Mesenchymal stem cell (in vitro differentiated cells and primary cell): ENCODE results near the gene ADAM12.

Source experiments
- DNase-seq: peaks from one replicate; pipeline ENCODE4 v3.0.0-alpha.2; 2013
- H2AFZ ChIP-seq: one replicate; pipeline ENCODE4 v1.6.1; 2013; ENCODE audit warnings: low read depth, mild to moderate bottlenecking, control low read depth, inconsistent platforms, low read length, moderate library complexity
- H2AK5ac ChIP-seq: 2 replicates; pipeline ENCODE4 v1.6.1; 2013; ENCODE audit warnings: low read length, moderate library complexity, mild to moderate bottlenecking, inconsistent platforms; ENCODE audit not compliant: severe bottlenecking
- H2BK120ac ChIP-seq: one replicate; pipeline ENCODE4 v1.6.1; 2013; ENCODE audit warnings: low read depth, mild to moderate bottlenecking, inconsistent platforms, low read length, moderate library complexity
- H2BK12ac ChIP-seq, 2 experiments: one replicate each; pipeline ENCODE4 v1.6.1; 2013; ENCODE audit warnings: inconsistent platforms in 2 of 2, low read length in 2 of 2, mild to moderate bottlenecking in 2 of 2, moderate library complexity in 2 of 2, control low read depth in 1 of 2
- H2BK15ac ChIP-seq: one replicate; pipeline ENCODE4 v1.6.1; 2013; ENCODE audit warnings: mild to moderate bottlenecking, low read depth, inconsistent platforms; ENCODE audit not compliant: poor library complexity, severe bottlenecking
- H2BK5ac ChIP-seq: 2 replicates; pipeline ENCODE4 v1.6.1; 2013; ENCODE audit warnings: low read depth, mild to moderate bottlenecking, low read length, control low read depth, inconsistent platforms; ENCODE audit not compliant: poor library complexity, severe bottlenecking
- H3K14ac ChIP-seq, 2 experiments: one replicate each; pipeline ENCODE4 v1.6.1; 2013; ENCODE audit warnings: inconsistent platforms in 2 of 2, low read length in 2 of 2, control low read depth in 1 of 2, mild to moderate bottlenecking in 1 of 2, moderate library complexity in 1 of 2
- H3K18ac ChIP-seq, 2 experiments: one replicate each; pipeline ENCODE4 v1.6.1; 2013; ENCODE audit warnings: inconsistent platforms in 2 of 2, low read length in 2 of 2, control low read depth in 1 of 2, low read depth in 1 of 2, mild to moderate bottlenecking in 1 of 2
- H3K23ac ChIP-seq, 2 experiments: one replicate each; pipeline ENCODE4 v1.6.1; 2013; ENCODE audit warnings: inconsistent platforms in 2 of 2, low read length in 2 of 2, mild to moderate bottlenecking in 2 of 2, moderate library complexity in 2 of 2, control low read depth in 1 of 2
- H3K27ac ChIP-seq: 2 replicates; pipeline ENCODE4 v1.5.1; 2013; ENCODE audit warnings: mild to moderate bottlenecking, moderate library complexity, low read length, control low read depth, inconsistent platforms; ENCODE audit not compliant: poor library complexity, severe bottlenecking
- H3K27me3 ChIP-seq, 2 experiments: 2 replicates each; pipeline versions ENCODE4 v1.6.1 to v1.7.0; 2013; ENCODE audit warnings: low read length in 2 of 2, mild to moderate bottlenecking in 2 of 2, moderate library complexity in 2 of 2, control low read depth in 1 of 2, inconsistent platforms in 1 of 2; ENCODE audit not compliant: control insufficient read depth in 1 of 2, insufficient read depth in 1 of 2
- H3K36me3 ChIP-seq, 2 experiments: 2 replicates each; pipeline versions ENCODE4 v1.6.1 to v1.7.0; 2013; ENCODE audit warnings: low read length in 2 of 2, control low read depth in 1 of 2, inconsistent platforms in 1 of 2, low read depth in 1 of 2, mild to moderate bottlenecking in 1 of 2; ENCODE audit not compliant: insufficient read depth in 2 of 2, control insufficient read depth in 1 of 2
- H3K4ac ChIP-seq, 2 experiments: one replicate each; pipeline ENCODE4 v1.6.1; 2013; ENCODE audit warnings: inconsistent platforms in 2 of 2, low read length in 2 of 2, mild to moderate bottlenecking in 2 of 2, moderate library complexity in 2 of 2, control low read depth in 1 of 2, low read depth in 1 of 2
- H3K4me1 ChIP-seq: 2 replicates; pipeline ENCODE4 v1.6.1; 2013; ENCODE audit warnings: low read depth, low read length, control low read depth; ENCODE audit not compliant: control insufficient read depth, insufficient read depth
- H3K4me2 ChIP-seq: 2 replicates; pipeline ENCODE4 v1.6.1; 2013; ENCODE audit warnings: low read length, mild to moderate bottlenecking, inconsistent platforms; ENCODE audit not compliant: poor library complexity, severe bottlenecking
- H3K4me3 ChIP-seq, 2 experiments: 2 replicates each; pipeline versions ENCODE4 v1.5.1 to v1.7.0; 2013; ENCODE audit warnings: low read length in 2 of 2, mild to moderate bottlenecking in 2 of 2, control low read depth in 1 of 2, low read depth in 1 of 2; ENCODE audit not compliant: insufficient read depth in 1 of 2
- H3K79me1 ChIP-seq: replicated peaks from 2 replicates; pipeline ENCODE4 v1.6.1; 2013; ENCODE audit warnings: mild to moderate bottlenecking, control low read depth, low read length, inconsistent platforms; ENCODE audit not compliant: poor library complexity, severe bottlenecking
- H3K9ac ChIP-seq: 2 replicates; pipeline ENCODE4 v1.7.0; 2013; ENCODE audit warnings: mild to moderate bottlenecking, low read length, moderate library complexity
- H3K9me3 ChIP-seq: 2 replicates; pipeline ENCODE4 v1.7.0; 2013; ENCODE audit warnings: mild to moderate bottlenecking, low read length; ENCODE audit not compliant: control insufficient read depth
- H4K8ac ChIP-seq: one replicate; pipeline ENCODE4 v1.6.1; 2013; ENCODE audit warnings: inconsistent platforms, mild to moderate bottlenecking, low read length, moderate library complexity
- H4K91ac ChIP-seq: one replicate; pipeline ENCODE4 v1.6.1; 2013; ENCODE audit warnings: mild to moderate bottlenecking, low read length, inconsistent platforms
- WGBS: methylation state at CpG from one replicate; pipeline ENCODE4 v1.1.7; 2013; ENCODE audit warnings: mixed read lengths; 5-methylcytosine and 5-hydroxymethylcytosine counted together

ADAM12 gene

DNA sequence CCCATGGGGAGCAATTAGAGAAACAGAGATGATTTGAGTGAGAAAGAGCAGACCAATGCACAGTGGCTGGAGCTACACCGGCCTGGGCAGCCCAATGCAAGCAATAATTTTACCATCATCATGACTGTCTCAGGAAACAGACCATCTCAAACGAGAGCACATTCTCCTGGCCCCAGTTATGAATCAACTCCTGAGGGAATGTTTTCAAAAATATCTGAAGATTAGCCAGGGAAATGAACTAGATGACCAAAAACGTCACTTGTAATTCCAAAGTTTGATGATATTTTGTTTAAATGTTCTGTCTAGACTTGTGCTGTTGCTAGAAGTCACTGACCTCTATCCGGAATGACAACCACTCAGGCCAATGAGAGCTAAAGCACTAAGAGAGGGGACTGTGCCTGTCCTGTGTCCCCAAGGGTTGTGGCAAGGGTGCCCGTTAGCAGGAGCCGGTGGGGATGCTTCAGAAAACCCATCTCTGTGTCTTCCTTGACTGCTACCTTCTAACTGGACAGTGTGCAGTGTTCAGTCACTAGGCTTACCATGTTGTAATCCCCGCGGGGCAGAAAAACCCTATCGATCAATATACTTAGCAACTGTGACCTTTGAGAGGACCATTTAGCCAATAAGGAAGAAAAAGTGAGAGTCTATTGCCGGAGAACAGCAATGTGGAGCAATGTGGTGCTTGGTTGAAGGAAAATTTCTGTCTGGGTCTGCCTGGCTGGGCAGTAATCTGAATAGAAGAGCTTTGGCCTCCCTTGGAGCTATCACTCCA lies 202.4 kb downstream of the ADAM12 start:
- no peak overlapping the region for H2BK12ac ChIP-seq
- peak overlapping the region; percentile 7 for H3K9ac ChIP-seq
- H3K4me2 ChIP-seq = no peak overlapping the region
- H3K27me3 ChIP-seq = no peaks in the 10 kb centered on the region
- no peak overlapping the region for H4K91ac ChIP-seq
- H4K8ac ChIP-seq = no peak overlapping the region
- 82% methylated on average over 10 of the region's 10 CpGs for whole genome bisulfite sequencing
- H3K14ac ChIP-seq = peak overlapping the region in 1 of 2 experiments; percentile 31
- H3K36me3 ChIP-seq = peaks cover 6 to 33% of the 10 kb centered on the region in 2 experiments
- H2AFZ ChIP-seq = no peak overlapping the region
- peaks cover 6% of the 10 kb centered on the region for H3K4me1 ChIP-seq
- no peak overlapping the region for H2BK120ac ChIP-seq
- H3K18ac ChIP-seq = no peak overlapping the region
- no peak overlapping the region for H3K27ac ChIP-seq
- H2AK5ac ChIP-seq = no peak overlapping the region
- H3K4ac ChIP-seq = no peak overlapping the region
- DNase-seq = no peak
- no peak overlapping the region for H3K23ac ChIP-seq
- H3K9me3 ChIP-seq = no peaks in the 10 kb centered on the region
- no peak overlapping the region for H2BK5ac ChIP-seq
- H3K79me1 ChIP-seq = peaks cover 39% of the 10 kb centered on the region
- no peak overlapping the region for H2BK15ac ChIP-seq
- no peak overlapping the region for H3K4me3 ChIP-seq

GRCh38 chr10:126181626-126182025 lies 206.7 kb downstream of the ADAM12 start:
- H2BK15ac ChIP-seq = no peak overlapping the region
- peaks cover 5% of the 10 kb centered on the region for H3K4me1 ChIP-seq
- H4K8ac ChIP-seq = peak overlapping the region; percentile 14
- H3K23ac ChIP-seq = no peak overlapping the region
- H4K91ac ChIP-seq = no peak overlapping the region
- H3K36me3 ChIP-seq = peaks cover 4 to 37% of the 10 kb centered on the region in 2 experiments
- no peaks in the 10 kb centered on the region for H3K9me3 ChIP-seq
- no peak overlapping the region for H3K4ac ChIP-seq
- no peak overlapping the region for H2BK5ac ChIP-seq
- 95% methylated on average over 6 of the region's 6 CpGs for WGBS
- no peak overlapping the region for H2AK5ac ChIP-seq
- H3K4me3 ChIP-seq = no peak overlapping the region
- no peak for DNase-seq
- no peak overlapping the region for H2AFZ ChIP-seq
- H3K9ac ChIP-seq = no peak overlapping the region
- H3K4me2 ChIP-seq = no peak overlapping the region
- no peak overlapping the region for H2BK12ac ChIP-seq
- peaks cover 25% of the 10 kb centered on the region for H3K79me1 ChIP-seq
- H2BK120ac ChIP-seq = no peak overlapping the region
- no peaks in the 10 kb centered on the region for H3K27me3 ChIP-seq
- H3K18ac ChIP-seq = no peak overlapping the region
- H3K14ac ChIP-seq = no peak overlapping the region
- no peak overlapping the region for H3K27ac ChIP-seq

DNA sequence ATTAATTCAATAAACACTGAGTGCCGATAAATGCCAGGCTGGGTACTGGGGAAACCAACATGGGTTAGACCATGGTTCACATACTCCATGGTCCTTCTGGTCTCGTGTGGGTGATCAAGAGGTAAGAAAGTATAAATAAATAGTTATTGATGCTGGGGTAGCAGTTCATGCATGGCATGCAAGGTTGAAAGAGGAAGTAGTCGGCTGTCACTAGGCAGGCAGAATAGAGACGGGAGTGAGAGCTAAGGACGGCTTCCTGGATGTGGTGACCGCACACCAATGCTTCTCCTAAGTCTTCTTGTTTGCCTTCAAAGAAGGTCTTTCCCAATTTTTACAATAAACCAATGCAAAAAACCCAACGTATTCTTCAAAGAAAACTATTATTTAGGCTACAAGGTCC lies 208.6 kb downstream of the ADAM12 start:
- no peak overlapping the region for H3K27ac ChIP-seq
- no peak overlapping the region for H2BK120ac ChIP-seq
- no peaks in the 10 kb centered on the region for H3K27me3 ChIP-seq
- H2BK12ac ChIP-seq = no peak overlapping the region
- peaks cover 19% of the 10 kb centered on the region for H3K79me1 ChIP-seq
- H3K4me2 ChIP-seq = no peak overlapping the region
- no peak overlapping the region for H2BK15ac ChIP-seq
- no peak overlapping the region for H3K14ac ChIP-seq
- H2BK5ac ChIP-seq = no peak overlapping the region
- no peak for DNase-seq
- no peak overlapping the region for H3K18ac ChIP-seq
- H4K8ac ChIP-seq = no peak overlapping the region
- H2AFZ ChIP-seq = no peak overlapping the region
- no peak overlapping the region for H3K9ac ChIP-seq
- 93% methylated on average over 7 of the region's 7 CpGs for WGBS
- no peak overlapping the region for H3K23ac ChIP-seq
- H3K9me3 ChIP-seq = no peaks in the 10 kb centered on the region
- H2AK5ac ChIP-seq = no peak overlapping the region
- H3K4me1 ChIP-seq = peaks cover 11% of the 10 kb centered on the region
- H4K91ac ChIP-seq = no peak overlapping the region
- no peak overlapping the region for H3K4ac ChIP-seq
- peaks cover 4 to 43% of the 10 kb centered on the region in 2 experiments for H3K36me3 ChIP-seq
- H3K4me3 ChIP-seq = no peak overlapping the region

DNA sequence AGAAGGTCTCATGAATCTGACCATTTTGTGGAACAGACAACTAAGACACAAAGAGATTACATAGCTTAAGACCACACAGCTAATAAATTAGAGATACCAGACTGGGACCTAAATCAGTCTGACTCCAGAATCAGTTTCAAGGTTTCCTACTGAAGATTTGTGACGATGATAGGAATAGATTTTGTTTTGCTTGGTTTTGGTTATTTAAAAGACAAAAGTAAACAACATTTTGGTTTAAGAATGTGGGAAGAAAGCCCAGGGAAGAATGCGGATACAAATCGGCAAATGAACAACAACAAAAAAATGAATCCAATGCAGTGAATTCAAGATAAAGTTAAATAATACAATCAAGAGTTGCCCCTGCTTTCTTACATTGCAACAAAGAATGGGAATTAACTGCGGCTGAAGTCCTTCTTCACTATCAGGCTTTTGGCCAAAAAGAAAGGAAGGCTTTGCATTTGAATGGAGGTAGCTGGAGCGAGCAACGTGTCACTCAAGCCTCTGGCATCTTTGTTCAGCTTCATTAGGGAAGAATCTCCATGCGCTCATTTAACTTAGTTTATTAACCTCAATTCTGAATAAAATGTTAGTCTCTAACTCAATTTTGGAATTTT lies 210.8 kb downstream of the ADAM12 start:
- Histone ChIP-seq H2BK12ac (no peak overlapping the region), H3K27ac (no peak overlapping the region), H4K91ac (no peak overlapping the region), H3K27me3 (no peaks in the 10 kb centered on the region), H3K4me3 (no peak overlapping the region), H2BK120ac (no peak overlapping the region), H3K14ac (no peak overlapping the region), H2AK5ac (no peak overlapping the region), H2BK15ac (no peak overlapping the region), H3K23ac (no peak overlapping the region), H3K36me3 (peaks cover 4 to 30% of the 10 kb centered on the region in 2 experiments), H2BK5ac (no peak overlapping the region), H3K9ac (no peak overlapping the region), H3K4me2 (no peak overlapping the region), H3K18ac (peak overlapping the region in 1 of 2 experiments; percentile 28), H3K4me1 (peaks cover 11% of the 10 kb centered on the region), H3K9me3 (no peaks in the 10 kb centered on the region), H2AFZ (no peak overlapping the region), H3K4ac (no peak overlapping the region), H3K79me1 (peaks cover 24% of the 10 kb centered on the region), H4K8ac (no peak overlapping the region)
- no peak for DNase-seq
- WGBS = 61% methylated on average over 4 of the region's 7 CpGs
